GM21390 (cell line): Measurements from ENCODE around the gene CHIT1.

Experiments
- ATAC-seq: cut with Tn5 transposase; IDR thresholded peaks from one replicate; pipeline ENCODE4 v1.9.1; 2021; ENCODE audit not compliant: unreplicated experiment

CHIT1 gene

GRCh38 chr1:203217139-203217655, 12.3 kb downstream of the CHIT1 start:
- ATAC-seq: no peak

- ATAC-seq: no peak
Measured at GRCh38 chr1:203216274-203217138, 13.0 kb downstream of the CHIT1 start.

GRCh38 chr1:203215573-203215972, 13.9 kb downstream of the CHIT1 start:
- ATAC-seq: no peak

- no peak for ATAC-seq
Measured at GRCh38 chr1:203214871-203215270, 14.6 kb downstream of the CHIT1 start.

GRCh38 chr1:203213126-203213525, 16.3 kb downstream of the CHIT1 start:
- no peak for ATAC-seq

GRCh38 chr1:203211812-203212211, 17.7 kb downstream of the CHIT1 start:
- ATAC-seq: no peak

GRCh38 chr1:203210988-203211387, 18.5 kb downstream of the CHIT1 start:
- no peak for ATAC-seq

GRCh38 chr1:203210350-203210749, 19.1 kb downstream of the CHIT1 start:
- no peak for ATAC-seq

GRCh38 chr1:203208181-203208580, 21.3 kb downstream of the CHIT1 start:
- ATAC-seq: no peak

- no peak for ATAC-seq
Measured at GRCh38 chr1:203207751-203208150, 21.7 kb downstream of the CHIT1 start.

GRCh38 chr1:203206129-203206687, 23.3 kb downstream of the CHIT1 start:
- no peak for ATAC-seq

GRCh38 chr1:203204756-203205155, 24.7 kb downstream of the CHIT1 start:
- no peak for ATAC-seq

GRCh38 chr1:203202431-203203245, 26.8 kb downstream of the CHIT1 start:
- no peak for ATAC-seq

- ATAC-seq: no peak
Measured at GRCh38 chr1:203201516-203202205, 27.8 kb downstream of the CHIT1 start.

- no peak for ATAC-seq
Measured at GRCh38 chr1:203200916-203201315, 28.6 kb downstream of the CHIT1 start.

- no peak for ATAC-seq
Measured at GRCh38 chr1:203199816-203200571, 29.5 kb downstream of the CHIT1 start.

- ATAC-seq: no peak
Measured at GRCh38 chr1:203199481-203199815, 30.0 kb downstream of the CHIT1 start.

- ATAC-seq: no peak
Measured at GRCh38 chr1:203199002-203199401, 30.5 kb downstream of the CHIT1 start.

- ATAC-seq: no peak
Measured at GRCh38 chr1:203197625-203198024, 31.8 kb downstream of the CHIT1 start.

- ATAC-seq: no peak
Measured at GRCh38 chr1:203196371-203196770, 33.1 kb downstream of the CHIT1 start.
